Liver (tissue), 3 donors: ENCODE results near the gene TFF1.

ENCODE experiments used
- JUND ChIP-seq, 2 donors: IDR thresholded peaks; 2 replicates each; pipeline ENCODE4 v1.6.1; 2016; ENCODE audit warnings: antibody characterized with exemption in 2 of 2
- SP1 ChIP-seq: IDR thresholded peaks from 2 replicates; pipeline ENCODE4 v1.6.1; 2018; ENCODE audit warnings: antibody characterized with exemption, mild to moderate bottlenecking
- TF ChIP-seq, protein P1 (sequence below): fragments of 150-350 bp; IDR thresholded peaks from 2 replicates; pipeline ENCODE4 v1.5.1; 2017; ENCODE audit warnings: improper control_type of control experiment, low read depth, low read length; ENCODE audit not compliant: missing input control
- TF ChIP-seq, protein P2 (sequence below): IDR thresholded peaks from 2 replicates; pipeline ENCODE4 v1.6.1; 2016; ENCODE audit warnings: antibody characterized with exemption
- donor health status: healthy.
- donor health status: healthy.

DNA sequence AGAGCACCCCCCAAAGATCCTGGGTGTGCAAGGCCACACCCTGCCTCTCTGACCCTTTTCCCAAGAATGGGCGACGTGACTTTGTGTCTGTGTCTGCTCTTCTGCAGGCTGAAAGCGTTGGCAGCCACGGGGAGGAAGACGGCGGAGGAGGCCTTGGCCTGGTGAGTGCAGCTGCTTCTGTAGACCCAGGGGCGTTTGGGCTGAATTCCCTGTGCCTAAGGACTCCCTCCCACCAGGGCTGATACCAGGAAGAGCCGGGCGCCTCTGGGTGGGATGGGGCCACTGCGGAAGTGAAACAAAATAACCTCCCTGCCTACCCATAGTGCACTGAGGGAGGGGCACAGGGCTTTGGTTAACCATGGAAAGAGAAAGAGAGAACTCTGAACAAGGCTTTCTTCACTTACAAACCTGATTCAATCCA lies 39.9 kb upstream of the TFF1 start:
- TF ChIP-seq, protein P1, sequence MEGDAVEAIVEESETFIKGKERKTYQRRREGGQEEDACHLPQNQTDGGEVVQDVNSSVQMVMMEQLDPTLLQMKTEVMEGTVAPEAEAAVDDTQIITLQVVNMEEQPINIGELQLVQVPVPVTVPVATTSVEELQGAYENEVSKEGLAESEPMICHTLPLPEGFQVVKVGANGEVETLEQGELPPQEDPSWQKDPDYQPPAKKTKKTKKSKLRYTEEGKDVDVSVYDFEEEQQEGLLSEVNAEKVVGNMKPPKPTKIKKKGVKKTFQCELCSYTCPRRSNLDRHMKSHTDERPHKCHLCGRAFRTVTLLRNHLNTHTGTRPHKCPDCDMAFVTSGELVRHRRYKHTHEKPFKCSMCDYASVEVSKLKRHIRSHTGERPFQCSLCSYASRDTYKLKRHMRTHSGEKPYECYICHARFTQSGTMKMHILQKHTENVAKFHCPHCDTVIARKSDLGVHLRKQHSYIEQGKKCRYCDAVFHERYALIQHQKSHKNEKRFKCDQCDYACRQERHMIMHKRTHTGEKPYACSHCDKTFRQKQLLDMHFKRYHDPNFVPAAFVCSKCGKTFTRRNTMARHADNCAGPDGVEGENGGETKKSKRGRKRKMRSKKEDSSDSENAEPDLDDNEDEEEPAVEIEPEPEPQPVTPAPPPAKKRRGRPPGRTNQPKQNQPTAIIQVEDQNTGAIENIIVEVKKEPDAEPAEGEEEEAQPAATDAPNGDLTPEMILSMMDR, result no peak
- TF ChIP-seq, protein P2, sequence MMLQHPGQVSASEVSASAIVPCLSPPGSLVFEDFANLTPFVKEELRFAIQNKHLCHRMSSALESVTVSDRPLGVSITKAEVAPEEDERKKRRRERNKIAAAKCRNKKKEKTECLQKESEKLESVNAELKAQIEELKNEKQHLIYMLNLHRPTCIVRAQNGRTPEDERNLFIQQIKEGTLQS, result no peak
- TF ChIP-seq SP1, result no peak
- no peak for TF ChIP-seq JUND (IDR thresholded peaks at IDR 0.05)
